Nasal cavity respiratory epithelium epithelial cell of viscerocranial mucosa (primary cell): Measurements from ENCODE around the gene IL17RE. TPM values are rescaled to one million over a fixed set of nuclear protein-coding genes. Genes with fewer than 3 reads are reported as not detected.

Experiments
- total RNA-seq: library from RNA; depleted of rRNA; stranded (reverse); fragments of >200 nt; gene quantifications from 2 replicates; pipeline ENCODE4 v1.2.3, GENCODE V29; 2014

Gene IL17RE, protein sequence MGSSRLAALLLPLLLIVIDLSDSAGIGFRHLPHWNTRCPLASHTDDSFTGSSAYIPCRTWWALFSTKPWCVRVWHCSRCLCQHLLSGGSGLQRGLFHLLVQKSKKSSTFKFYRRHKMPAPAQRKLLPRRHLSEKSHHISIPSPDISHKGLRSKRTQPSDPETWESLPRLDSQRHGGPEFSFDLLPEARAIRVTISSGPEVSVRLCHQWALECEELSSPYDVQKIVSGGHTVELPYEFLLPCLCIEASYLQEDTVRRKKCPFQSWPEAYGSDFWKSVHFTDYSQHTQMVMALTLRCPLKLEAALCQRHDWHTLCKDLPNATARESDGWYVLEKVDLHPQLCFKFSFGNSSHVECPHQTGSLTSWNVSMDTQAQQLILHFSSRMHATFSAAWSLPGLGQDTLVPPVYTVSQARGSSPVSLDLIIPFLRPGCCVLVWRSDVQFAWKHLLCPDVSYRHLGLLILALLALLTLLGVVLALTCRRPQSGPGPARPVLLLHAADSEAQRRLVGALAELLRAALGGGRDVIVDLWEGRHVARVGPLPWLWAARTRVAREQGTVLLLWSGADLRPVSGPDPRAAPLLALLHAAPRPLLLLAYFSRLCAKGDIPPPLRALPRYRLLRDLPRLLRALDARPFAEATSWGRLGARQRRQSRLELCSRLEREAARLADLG
- 1.4 and 4.0 TPM in 2 replicates for total RNA-seq

DNA sequence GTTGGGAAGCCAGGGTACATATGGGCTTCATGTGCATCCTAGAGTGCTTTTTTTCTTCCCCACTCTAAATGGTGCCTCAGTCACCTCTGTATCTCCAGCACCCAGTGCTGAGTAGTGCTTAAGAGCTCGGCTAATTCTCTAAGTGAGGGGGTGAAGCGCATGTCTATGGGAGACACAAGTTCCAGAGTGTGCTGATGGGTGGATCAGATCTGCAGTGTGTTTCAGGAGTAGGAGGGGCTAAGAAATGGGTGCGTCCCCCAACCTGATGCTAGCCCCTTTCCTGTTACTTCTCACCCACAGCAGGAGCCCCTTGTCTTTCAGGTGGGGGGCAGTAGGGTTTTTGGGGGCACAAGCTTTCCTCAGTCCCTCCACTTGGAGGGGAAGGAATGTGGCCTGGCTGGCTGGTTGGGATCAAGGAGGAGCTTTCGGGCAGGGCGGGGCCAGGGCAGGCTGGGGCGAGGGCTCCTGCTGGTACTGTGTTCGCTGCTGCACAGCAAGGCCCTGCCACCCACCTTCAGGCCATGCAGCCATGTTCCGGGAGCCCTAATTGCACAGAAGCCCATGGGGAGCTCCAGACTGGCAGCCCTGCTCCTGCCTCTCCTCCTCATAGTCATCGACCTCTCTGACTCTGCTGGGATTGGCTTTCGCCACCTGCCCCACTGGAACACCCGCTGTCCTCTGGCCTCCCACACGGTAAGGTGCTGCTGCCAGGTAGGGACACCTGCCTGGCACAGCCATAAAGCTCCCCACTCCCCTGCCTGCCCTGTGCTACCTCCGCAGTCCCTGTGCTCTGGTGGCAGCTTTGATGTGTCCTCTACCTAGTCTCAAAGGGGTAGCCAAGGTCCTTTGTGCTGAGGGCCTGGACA lies at the start of gene IL17RE:
TSS of gene IL17RE (plus strand) at position 477 of the 866 bp plus-strand sequence. CDS start at position 562, 85 bp downstream.

DNA sequence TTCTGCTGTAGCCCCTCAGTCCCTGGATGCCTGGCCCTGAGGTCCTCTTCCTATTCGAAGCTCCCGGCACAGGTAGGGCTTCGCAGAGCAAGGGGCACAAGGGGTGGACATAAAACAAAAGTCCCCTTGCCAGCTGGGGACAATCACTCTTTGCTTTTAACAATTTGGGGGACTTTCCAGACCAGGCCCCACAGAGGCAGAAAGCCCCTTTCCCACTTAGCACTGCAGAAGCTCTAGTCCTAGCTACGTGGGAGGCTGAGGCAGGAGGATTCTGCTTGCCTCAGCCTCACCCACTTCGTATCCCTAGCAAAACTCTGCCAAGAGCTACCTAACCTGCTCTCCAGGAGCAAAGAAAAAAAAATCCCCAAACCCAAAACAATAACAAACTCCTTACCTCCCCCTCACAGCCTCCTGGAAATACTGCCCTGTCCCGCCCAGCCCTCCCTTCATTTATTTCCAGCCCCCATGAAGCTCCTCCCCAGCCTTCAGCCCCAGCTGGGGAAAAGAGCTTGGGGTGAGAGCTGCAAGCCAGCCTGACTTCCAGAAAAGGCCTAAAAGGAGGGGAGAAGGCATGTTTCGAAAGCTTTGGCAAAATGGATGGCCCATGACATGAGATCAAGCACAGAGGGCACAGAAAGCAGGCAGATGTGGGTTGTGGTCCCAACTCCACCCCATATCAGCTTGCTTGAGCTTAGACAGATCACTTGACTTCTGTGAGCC lies 22.7 kb upstream of the IL17RE start, which contains the start of gene CIDEC:
TSS of gene CIDEC (minus strand) at position 424 of the 720 bp plus-strand sequence. CDS start 1,767 bp downstream, outside the sequence.

DNA sequence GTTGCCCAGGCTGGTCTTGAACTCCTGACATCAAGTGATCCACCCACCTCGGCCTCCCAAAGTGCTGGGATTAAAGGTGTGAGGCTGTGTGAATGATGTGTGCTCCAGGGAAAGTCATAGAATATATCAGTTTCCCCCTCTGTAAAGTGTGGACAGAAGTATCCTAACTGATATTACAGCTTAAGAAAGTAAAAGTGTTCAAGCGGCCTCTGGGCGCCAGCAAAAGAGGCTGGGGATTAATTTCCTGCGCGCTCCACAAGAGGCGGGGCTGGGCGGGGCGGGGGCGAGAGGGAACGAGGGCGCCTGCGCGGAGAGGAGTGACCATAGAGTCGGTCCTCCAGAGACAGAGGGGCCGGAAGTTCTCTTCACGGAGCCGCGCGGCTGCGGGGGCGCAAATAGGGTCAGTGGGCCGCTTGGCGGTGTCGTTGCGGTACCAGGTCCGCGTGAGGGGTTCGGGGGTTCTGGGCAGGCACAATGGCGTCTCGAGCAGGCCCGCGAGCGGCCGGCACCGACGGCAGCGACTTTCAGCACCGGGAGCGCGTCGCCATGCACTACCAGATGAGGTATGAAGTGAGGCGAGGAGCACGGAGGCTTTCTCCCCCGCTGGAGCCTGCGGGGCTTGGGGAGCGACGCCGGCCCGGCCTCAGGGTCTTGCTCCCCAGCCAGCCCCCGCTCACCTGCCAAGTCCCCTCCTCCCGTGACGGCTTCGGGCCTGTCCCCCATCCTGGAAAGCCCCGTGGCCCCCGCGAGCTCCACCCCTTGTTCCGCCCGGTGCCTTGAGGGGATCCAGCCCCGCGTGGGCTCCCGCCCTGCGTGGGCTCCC lies 12.2 kb upstream of the IL17RE start, which contains the start of gene JAGN1:
TSS of gene JAGN1 (plus strand) at position 362 of the 823 bp plus-strand sequence. CDS start at position 475, 113 bp downstream.

DNA sequence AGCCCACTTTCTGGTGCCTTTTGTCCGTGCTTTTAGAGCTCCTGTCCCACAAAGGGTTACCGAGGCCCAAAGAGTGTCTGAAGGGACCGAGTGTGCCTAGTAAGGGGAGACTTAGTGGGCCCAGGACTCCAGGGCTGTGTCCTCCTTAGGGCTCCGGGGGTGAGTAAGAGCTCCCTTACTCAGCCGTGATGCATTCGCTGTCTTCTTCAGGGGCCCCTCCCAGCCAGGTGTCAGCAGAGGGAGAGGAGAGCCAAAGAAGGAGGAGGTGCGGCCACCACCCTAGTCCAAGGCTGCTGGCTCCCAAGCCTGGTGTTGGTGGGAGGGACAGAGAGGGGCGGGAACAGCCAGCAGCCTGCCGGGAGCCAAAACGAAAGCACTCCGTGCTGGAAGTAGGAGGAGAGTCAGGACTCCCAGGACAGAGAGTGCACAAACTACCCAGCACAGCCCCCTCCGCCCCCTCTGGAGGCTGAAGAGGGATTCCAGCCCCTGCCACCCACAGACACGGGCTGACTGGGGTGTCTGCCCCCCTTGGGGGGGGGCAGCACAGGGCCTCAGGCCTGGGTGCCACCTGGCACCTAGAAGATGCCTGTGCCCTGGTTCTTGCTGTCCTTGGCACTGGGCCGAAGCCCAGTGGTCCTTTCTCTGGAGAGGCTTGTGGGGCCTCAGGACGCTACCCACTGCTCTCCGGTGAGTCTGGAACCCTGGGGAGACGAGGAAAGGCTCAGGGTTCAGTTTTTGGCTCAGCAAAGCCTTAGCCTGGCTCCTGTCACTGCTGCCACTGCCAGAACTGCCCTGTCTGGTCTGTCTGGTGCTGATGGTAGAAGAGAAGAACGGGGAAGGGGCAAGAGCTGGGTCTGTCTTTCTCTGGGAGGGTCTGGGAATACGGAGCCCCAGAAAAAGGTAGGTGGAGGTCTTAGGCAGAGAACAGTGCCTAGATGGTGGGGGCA lies 14.4 kb downstream of the IL17RE start, which contains the start of gene IL17RC:
TSS of gene IL17RC (plus strand) at position 365 of the 947 bp plus-strand sequence. CDS start at position 583, 218 bp downstream.

DNA sequence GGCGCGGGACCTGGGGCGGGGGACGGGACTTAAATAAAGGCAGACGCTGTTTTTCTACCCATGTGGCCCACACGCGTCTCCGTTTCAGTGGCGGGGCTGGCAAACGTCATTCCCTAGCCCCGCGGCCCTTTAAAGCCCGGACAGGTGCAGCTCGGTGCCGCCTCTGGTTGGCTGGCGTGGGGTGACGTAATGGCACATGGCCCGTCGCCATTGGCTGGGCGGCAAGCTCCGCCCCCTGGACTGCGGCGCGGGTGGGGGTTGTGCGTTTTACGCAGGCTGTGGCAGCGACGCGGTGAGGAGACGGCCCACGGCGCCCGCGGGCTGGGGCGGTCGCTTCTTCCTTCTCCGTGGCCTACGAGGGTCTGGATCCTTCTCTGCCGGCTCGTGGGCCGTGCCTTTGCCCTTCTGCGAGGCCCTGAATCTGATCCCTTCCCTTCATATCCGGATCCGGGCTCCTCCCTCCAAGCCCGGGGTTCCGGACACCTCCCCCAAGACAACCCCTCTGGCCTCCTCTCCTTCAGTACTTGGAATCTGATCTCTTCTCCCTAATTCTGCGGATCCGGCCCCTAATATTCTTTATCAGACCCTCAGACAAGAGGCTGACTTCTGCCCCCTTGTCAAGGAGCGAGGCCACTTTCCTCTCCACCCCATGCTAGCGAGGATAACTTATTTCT lies 31.1 kb downstream of the IL17RE start, which contains the start of gene CRELD1:
TSS of gene CRELD1 (plus strand) at position 274 of the 674 bp plus-strand sequence. CDS start 605 bp downstream, outside the sequence.

DNA sequence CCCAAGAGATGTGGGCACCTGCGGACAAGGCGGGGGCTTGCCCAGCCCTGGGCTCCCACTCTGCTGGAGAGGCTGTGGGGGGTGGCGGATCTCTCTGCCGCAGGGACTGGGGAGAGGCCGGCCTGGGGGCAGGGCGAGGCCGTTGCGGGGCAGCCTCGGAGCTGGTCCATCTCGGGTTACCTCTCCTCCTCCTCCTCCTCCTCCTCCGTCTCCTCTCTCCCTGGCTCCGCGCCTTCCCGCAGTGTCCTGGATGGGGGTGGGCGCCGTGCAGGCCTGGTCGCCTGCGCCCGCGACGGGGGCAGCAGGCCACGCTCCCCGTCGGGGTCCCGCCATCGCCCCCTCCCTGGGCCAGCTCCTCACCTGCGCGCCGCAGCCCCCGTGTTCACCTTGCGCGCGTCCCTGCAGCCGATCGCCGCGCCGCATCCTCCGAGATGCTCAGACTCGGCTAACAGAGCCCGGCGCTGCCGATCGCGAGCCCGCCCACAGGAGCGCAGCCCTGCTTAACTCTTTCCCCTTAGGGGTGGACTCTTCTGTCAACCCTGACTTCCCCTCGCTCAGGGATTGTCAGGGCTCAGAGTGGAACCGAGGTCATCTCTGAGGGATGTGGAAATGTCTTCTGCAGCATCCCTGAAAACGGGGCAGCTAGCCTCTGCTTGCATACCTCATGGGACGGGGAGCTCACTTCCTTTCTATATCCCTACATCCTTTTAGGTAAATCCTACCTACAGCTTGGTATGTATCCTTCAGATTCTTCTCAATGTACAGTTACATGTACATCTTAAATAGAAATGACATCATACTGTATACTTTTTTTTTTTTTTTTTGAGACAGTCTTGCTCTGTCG lies 49.5 kb downstream of the IL17RE start, which contains the start of gene PRRT3:
TSS of gene PRRT3 (minus strand) at position 447 of the 844 bp plus-strand sequence. CDS start 2,293 bp downstream, outside the sequence.

Other genes starting within 250 kb of the IL17RE start
- gene CPNE9, start 199.0 kb upstream of the IL17RE start, total RNA-seq: not detected in 2 replicates
- gene BRPF1, start 171.1 kb upstream of the IL17RE start, total RNA-seq: 17.4 and 30.3 TPM in 2 replicates
- gene OGG1, start 152.9 kb upstream of the IL17RE start, total RNA-seq: 16.0 and 27.0 TPM in 2 replicates
- 3.1 and 11.3 TPM in 2 replicates for gene CAMK1, start 132.9 kb upstream of the IL17RE start, total RNA-seq
- gene TADA3, start 110.4 kb upstream of the IL17RE start, total RNA-seq: 46.8 and 62.1 TPM in 2 replicates
- 135 and 146 TPM in 2 replicates for gene ARPC4, start 109.8 kb upstream of the IL17RE start, total RNA-seq
- gene TTLL3, start 92.6 kb upstream of the IL17RE start, total RNA-seq: 4.4 and 12.1 TPM in 2 replicates
- 23.4 and 37.9 TPM in 2 replicates for gene RPUSD3, start 58.8 kb upstream of the IL17RE start, total RNA-seq
- not detected in 2 replicates for gene CIDEC, start 22.6 kb upstream of the IL17RE start, total RNA-seq
- 22.2 and 23.7 TPM in 2 replicates for gene JAGN1, start 12.2 kb upstream of the IL17RE start, total RNA-seq
- 9.2 and 16.6 TPM in 2 replicates for gene IL17RC, start 14.2 kb downstream of the IL17RE start, total RNA-seq
- gene CRELD1, start 31.0 kb downstream of the IL17RE start, total RNA-seq: 27.3 and 36.0 TPM in 2 replicates
- 0.34 and 0.71 TPM in 2 replicates for gene PRRT3, start 49.6 kb downstream of the IL17RE start, total RNA-seq
- 47.2 and 62.4 TPM in 2 replicates for gene EMC3, start 84.0 kb downstream of the IL17RE start, total RNA-seq
- gene FANCD2, start 123.6 kb downstream of the IL17RE start, total RNA-seq: 2.4 TPM in 2 replicates
- gene FANCD2OS, start 205.4 kb downstream of the IL17RE start, total RNA-seq: not detected in 2 replicates
- gene BRK1, start 212.8 kb downstream of the IL17RE start, total RNA-seq: 65.8 and 109 TPM in 2 replicates
- 64.6 and 66.6 TPM in 2 replicates for gene VHL, start 238.9 kb downstream of the IL17RE start, total RNA-seq